Measurements from ENCODE around the gene AP4M1. TPM values are rescaled to one million over a fixed set of nuclear protein-coding genes. Genes with fewer than 3 reads are reported as not detected.

AP4M1 gene
- total RNA-seq, 1 donor from 2014 or later, result 23.6 TPM

DNA sequence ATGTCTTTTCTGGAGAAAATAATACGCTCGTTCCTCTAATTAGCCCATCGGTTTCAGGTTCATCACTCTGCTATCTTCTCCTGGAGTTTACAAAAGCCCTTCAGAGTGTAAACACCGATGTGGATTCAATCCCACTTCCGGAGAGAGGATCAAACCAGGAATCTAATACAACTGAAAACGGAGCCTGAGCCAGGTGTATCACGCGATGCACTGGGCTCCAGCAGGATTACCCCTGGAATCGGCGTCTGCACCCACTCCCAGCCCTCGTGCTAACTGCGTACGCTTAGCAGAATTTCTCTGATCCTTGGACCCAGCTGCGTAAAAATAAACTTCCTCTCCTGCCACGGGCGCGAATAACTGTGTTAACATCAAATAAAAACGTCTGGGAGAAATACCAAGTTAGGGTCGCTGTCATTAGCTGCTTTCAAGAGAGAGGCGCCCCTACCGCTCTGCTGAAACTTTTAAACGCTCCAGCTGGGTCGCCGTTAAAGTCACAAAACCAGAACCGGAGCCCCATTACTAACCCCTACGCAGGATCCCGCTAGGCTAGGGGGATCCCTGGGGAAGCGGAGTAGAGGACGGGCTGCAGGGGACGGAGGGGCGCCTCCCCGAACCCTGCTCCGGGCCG is 20.4 kb upstream of the AP4M1 start:
- DNase-seq (ENCODE audit: low read depth), result no peak
- Histone ChIP-seq H3K27me3 (ENCODE audit: control insufficient read depth, insufficient read depth, low read length) (no peaks in the 10 kb centered on the region), H3K4me3 (ENCODE audit: low read depth, low read length) (peak overlapping the region; percentile 96), H3K36me3 (ENCODE audit: control insufficient read depth, insufficient read depth, low read length) (peaks cover 3% of the 10 kb centered on the region)
- TF ChIP-seq, protein P1, sequence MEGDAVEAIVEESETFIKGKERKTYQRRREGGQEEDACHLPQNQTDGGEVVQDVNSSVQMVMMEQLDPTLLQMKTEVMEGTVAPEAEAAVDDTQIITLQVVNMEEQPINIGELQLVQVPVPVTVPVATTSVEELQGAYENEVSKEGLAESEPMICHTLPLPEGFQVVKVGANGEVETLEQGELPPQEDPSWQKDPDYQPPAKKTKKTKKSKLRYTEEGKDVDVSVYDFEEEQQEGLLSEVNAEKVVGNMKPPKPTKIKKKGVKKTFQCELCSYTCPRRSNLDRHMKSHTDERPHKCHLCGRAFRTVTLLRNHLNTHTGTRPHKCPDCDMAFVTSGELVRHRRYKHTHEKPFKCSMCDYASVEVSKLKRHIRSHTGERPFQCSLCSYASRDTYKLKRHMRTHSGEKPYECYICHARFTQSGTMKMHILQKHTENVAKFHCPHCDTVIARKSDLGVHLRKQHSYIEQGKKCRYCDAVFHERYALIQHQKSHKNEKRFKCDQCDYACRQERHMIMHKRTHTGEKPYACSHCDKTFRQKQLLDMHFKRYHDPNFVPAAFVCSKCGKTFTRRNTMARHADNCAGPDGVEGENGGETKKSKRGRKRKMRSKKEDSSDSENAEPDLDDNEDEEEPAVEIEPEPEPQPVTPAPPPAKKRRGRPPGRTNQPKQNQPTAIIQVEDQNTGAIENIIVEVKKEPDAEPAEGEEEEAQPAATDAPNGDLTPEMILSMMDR (IDR thresholded peaks at IDR 0.05; ENCODE audit: insufficient read depth, low read length, poor library complexity, severe bottlenecking), result no peak

- TF ChIP-seq, protein P1 (IDR thresholded peaks at IDR 0.05; ENCODE audit: insufficient read depth, low read length, poor library complexity, severe bottlenecking), result peak; percentile 75
- no peaks in the 10 kb centered on the region for H3K27me3 ChIP-seq (ENCODE audit: control insufficient read depth, insufficient read depth, low read length)
- peak within 1 kb of the TSS; percentile 96 for H3K4me3 ChIP-seq (ENCODE audit: low read depth, low read length)
- peaks cover 2% of the 10 kb centered on the region for H3K36me3 ChIP-seq (ENCODE audit: control insufficient read depth, insufficient read depth, low read length)
- peak; percentile 90 for DNase-seq (ENCODE audit: low read depth)
These were observed 19.8 kb upstream of the AP4M1 start, which contains the start of gene ZNF3 for GRCh38 chr7:100081535-100082102. ZNF3 (minus strand) TSS chr7:100081723; CDS start chr7:100077357, 4,366 bp downstream.

DNA sequence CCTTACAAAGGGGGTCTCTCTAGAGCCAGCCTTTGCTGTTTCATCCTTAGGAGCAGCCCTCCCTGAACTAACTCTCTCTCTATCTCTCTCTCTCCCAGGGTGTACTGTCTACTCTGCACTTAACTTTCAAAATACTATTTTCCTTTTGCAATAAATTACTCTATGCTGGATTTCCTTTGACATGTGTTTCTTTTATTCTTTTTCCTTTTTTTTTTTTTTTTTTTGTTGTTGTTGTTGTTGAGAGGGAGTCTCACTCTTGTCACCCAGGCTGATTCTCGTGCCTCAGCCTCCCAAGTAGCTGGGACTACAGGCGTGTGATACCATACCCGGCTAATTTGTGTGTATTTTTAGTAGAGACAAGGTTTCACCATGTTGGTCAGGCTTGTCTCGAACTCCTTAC is 18.5 kb upstream of the AP4M1 start:
- TF ChIP-seq, protein P1 (IDR thresholded peaks at IDR 0.05; ENCODE audit: insufficient read depth, low read length, poor library complexity, severe bottlenecking), result no peak
- DNase-seq (ENCODE audit: low read depth), result no peak
- Histone ChIP-seq H3K36me3 (ENCODE audit: control insufficient read depth, insufficient read depth, low read length) (peaks cover 2% of the 10 kb centered on the region), H3K4me3 (ENCODE audit: low read depth, low read length) (no peak overlapping the region), H3K27me3 (ENCODE audit: control insufficient read depth, insufficient read depth, low read length) (no peaks in the 10 kb centered on the region)

GRCh38 chr7:100085515-100085914 is 15.9 kb upstream of the AP4M1 start:
- Histone ChIP-seq H3K36me3 (ENCODE audit: control insufficient read depth, insufficient read depth, low read length) (no peaks in the 10 kb centered on the region), H3K27me3 (ENCODE audit: control insufficient read depth, insufficient read depth, low read length) (no peaks in the 10 kb centered on the region), H3K4me3 (ENCODE audit: low read depth, low read length) (no peak overlapping the region)
- TF ChIP-seq, protein P1 (IDR thresholded peaks at IDR 0.05; ENCODE audit: insufficient read depth, low read length, poor library complexity, severe bottlenecking), result no peak
- no peak for DNase-seq (ENCODE audit: low read depth)

DNA sequence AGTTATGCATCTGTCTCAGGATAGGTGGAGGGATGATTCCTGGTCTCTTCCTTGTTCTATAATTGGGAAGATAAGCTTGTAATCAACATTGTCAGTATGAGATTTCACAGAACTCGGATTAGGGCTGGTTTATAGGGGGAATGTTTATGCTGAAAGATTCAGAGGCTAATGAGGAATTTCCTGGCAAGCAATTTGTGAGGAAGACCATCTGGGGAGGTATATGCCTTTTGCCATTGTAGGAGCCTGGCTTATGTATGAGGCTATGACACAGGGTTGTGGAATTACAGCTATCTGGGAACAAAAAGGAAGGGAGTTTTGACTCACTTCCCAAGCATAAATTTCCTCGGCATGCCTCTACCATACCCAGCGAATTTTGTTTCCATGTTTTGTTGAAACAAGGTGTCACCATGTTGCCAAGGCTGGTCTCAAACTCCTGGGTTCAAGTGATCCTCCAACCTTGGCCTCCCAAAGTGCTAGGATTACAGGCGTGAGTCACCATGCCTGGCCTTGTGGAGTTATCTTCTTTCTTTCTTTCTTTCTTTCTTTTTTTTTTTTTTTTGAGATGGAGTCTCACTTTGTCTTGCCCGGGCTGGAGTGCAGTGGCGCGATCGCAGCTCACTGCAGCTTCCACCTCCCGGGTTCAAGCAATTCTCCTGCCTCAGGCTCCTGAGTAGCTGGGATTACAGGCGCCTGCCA is 14.2 kb upstream of the AP4M1 start:
- TF ChIP-seq, protein P1 (IDR thresholded peaks at IDR 0.05; ENCODE audit: insufficient read depth, low read length, poor library complexity, severe bottlenecking), result no peak
- Histone ChIP-seq H3K27me3 (ENCODE audit: control insufficient read depth, insufficient read depth, low read length) (no peaks in the 10 kb centered on the region), H3K36me3 (ENCODE audit: control insufficient read depth, insufficient read depth, low read length) (peaks cover 4% of the 10 kb centered on the region), H3K4me3 (ENCODE audit: low read depth, low read length) (no peak overlapping the region)
- peak; percentile 77 for DNase-seq (ENCODE audit: low read depth)

Measured in kidney epithelial cell (primary cell).